Cardiac muscle cell (in vitro differentiated cells and primary cell): ENCODE data around the gene PRDM5. TPM values are rescaled to one million over a fixed set of nuclear protein-coding genes. Genes with fewer than 3 reads are reported as not detected.

ENCODE experiments used
- DNase-seq, 2 donors: peaks; one replicate each; pipeline versions ENCODE4 v3.0.0 to v3.0.0-alpha.2; 2010 to 2017; ENCODE audit warnings: low read depth in 1 of 2, low spot score in 1 of 2
- H3K27ac ChIP-seq: fragments of 200-600 bp; sonication (generic); 2 replicates; pipeline ENCODE4 v1.5.1; 2016
- H3K27me3 ChIP-seq: fragments of 200-600 bp; sonication (generic); 2 replicates; pipeline ENCODE4 v1.6.0; 2016; ENCODE audit warnings: control low read depth
- H3K36me3 ChIP-seq: fragments of 200-600 bp; sonication (generic); 2 replicates; pipeline ENCODE4 v1.5.1; 2016; ENCODE audit warnings: control low read depth
- H3K4me1 ChIP-seq: fragments of 200-600 bp; sonication (generic); 2 replicates; pipeline ENCODE4 v1.8.1; 2017; ENCODE audit warnings: low read depth, mild to moderate bottlenecking, mixed run types
- H3K4me3 ChIP-seq: fragments of 200-600 bp; sonication (generic); 2 replicates; pipeline ENCODE4 v1.5.1; 2016; ENCODE audit warnings: mild to moderate bottlenecking
- H3K9me3 ChIP-seq: fragments of 200-600 bp; sonication (generic); 2 replicates; pipeline ENCODE4 v1.5.1; 2017; ENCODE audit warnings: low read depth, mild to moderate bottlenecking, control low read depth
- polyA plus RNA-seq: library from polyadenylated mRNA; unstranded; fragments of >200 nt; fragmentation: Nextera tagmentation; extraction: Ambion mirVana; gene quantifications from 2 replicates; pipeline ENCODE4 v1.2.1, GENCODE V29; 2016
- total RNA-seq: library from RNA; depleted of rRNA; stranded (reverse); fragments of >200 nt; gene quantifications from 2 replicates; pipeline ENCODE4 v1.2.3, GENCODE V29; 2016
- TF ChIP-seq, protein P1 (sequence below): IDR thresholded peaks from 2 replicates; pipeline ENCODE4 v1.5.1; 2012; ENCODE audit warnings: low read depth, mild to moderate bottlenecking, low read length

PRDM5 gene
- total and polyA plus RNA-seq, 2 experiments from 2014 or later = 8.7 to 19.3 TPM

DNA sequence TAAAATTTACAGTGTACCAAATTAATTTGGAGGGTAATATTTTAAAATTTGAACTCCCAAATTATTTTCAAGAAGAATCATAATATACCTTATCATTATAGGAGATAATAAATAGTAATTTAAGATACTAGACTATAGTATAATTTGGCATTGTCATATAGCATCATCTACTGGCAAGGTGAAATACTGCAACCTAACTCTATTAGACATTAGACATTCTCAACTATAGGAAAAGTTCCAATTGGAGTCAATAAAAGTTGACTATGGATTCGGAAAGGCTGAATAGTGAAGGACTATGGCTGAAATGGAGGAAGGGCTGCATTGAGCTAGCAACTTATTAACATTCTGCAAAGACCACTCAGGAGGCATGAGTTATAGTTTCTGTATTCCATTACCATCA is 113.0 kb downstream of the PRDM5 start:
- Histone ChIP-seq H3K4me3 (no peak overlapping the region), H3K4me1 (no peaks in the 10 kb centered on the region), H3K9me3 (no peaks in the 10 kb centered on the region), H3K27me3 (no peaks in the 10 kb centered on the region), H3K27ac (no peak overlapping the region), H3K36me3 (no peaks in the 10 kb centered on the region)
- TF ChIP-seq, protein P1, sequence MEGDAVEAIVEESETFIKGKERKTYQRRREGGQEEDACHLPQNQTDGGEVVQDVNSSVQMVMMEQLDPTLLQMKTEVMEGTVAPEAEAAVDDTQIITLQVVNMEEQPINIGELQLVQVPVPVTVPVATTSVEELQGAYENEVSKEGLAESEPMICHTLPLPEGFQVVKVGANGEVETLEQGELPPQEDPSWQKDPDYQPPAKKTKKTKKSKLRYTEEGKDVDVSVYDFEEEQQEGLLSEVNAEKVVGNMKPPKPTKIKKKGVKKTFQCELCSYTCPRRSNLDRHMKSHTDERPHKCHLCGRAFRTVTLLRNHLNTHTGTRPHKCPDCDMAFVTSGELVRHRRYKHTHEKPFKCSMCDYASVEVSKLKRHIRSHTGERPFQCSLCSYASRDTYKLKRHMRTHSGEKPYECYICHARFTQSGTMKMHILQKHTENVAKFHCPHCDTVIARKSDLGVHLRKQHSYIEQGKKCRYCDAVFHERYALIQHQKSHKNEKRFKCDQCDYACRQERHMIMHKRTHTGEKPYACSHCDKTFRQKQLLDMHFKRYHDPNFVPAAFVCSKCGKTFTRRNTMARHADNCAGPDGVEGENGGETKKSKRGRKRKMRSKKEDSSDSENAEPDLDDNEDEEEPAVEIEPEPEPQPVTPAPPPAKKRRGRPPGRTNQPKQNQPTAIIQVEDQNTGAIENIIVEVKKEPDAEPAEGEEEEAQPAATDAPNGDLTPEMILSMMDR = peak; percentile 43
- no peak for DNase-seq

DNA sequence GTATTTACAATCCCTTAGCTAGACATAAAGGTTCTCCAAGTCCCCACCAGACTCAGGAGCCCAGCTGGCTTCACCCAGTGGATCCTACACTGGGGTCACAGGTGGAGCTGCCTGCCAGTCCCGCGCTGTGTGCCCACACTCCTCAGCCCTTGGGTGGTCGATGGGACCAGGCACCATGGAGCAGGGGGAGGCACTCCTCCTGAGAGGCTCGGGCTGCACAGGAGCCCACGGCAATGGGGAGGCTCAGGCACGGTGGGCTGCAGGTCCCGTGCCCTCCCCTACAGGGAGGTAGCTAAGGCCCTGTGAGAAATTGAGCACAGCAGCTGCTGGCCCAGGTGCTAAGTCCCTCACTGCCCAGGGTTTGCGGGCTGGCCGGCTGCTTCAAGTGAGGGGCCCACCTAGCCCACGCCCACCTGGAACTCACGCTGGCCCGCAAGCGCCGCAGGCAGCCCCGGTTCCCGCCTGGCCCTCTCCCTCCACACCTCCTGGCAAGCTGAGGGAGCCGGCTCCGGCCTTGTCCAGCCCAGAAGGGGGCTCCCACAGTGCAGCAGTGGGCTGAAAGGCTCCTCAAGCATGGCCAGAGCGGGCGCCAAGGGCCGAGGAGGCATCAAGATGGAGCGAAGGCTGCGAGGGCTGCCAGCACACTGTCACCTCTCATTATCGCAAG is 113.9 kb downstream of the PRDM5 start:
- no peaks in the 10 kb centered on the region for H3K27me3 ChIP-seq

DNA sequence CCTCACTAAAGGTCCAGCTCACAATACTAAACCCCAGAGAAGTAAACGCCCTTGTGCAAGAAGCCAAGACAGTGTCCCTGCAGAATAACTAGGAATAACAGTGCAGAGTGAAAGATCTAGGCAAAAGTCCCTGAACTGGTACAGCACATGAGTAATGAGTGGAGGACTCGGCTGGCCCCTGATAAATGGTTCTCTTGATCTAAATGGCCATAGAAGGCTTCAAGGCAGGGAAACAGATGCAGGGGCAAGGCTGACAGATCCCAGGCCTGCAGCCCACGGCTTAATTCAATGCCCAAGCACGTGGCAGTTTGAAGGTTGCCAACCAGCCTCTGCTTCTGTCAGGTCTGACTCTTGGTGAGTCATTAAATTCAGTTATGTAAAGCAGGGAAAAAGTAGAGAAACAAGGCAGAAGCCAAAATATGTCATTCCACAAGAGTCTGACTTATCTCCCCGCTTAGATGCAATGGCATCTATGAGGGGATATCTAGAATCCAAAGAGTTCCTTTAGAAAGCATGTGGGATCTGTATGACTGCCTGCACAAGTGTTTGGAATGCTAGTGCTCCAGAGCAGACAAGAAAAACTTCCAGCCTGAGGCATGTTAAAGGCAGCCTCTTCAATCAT is 121.3 kb downstream of the PRDM5 start:
- no peaks in the 10 kb centered on the region for H3K27me3 ChIP-seq
- TF ChIP-seq, protein P1 = no peak
- peak; percentile 69 to 76 for DNase-seq
- H3K9me3 ChIP-seq = no peaks in the 10 kb centered on the region
- H3K36me3 ChIP-seq = no peaks in the 10 kb centered on the region
- H3K27ac ChIP-seq = peak overlapping the region; percentile 88
- H3K4me3 ChIP-seq = no peak overlapping the region
- peaks cover 26% of the 10 kb centered on the region for H3K4me1 ChIP-seq

More for the DNA sequence above, 113.9 kb downstream of the PRDM5 start:
- H3K9me3 ChIP-seq = no peaks in the 10 kb centered on the region
- no peak for DNase-seq
- H3K27ac ChIP-seq = no peak overlapping the region
- TF ChIP-seq, protein P1 = no peak
- H3K36me3 ChIP-seq = no peaks in the 10 kb centered on the region
- H3K4me3 ChIP-seq = no peak overlapping the region
- no peaks in the 10 kb centered on the region for H3K4me1 ChIP-seq

DNA sequence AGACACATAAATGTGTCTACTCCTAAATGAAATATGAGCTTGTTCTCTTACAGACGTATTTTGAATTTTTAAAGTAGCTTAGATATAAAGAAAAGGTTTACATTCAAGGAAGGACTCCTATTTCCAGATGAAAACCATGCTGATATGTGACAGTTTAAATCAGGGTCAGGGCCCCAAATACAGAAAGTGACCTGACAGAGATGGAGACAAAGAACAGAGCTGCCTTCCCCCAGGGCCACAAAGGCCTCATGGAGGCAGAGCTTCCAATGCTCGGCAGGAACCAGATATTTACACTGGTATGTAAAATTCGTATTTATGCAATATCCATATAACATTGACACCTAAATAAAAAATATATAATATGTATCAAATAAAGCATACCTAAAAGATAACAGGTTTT is 124.0 kb downstream of the PRDM5 start:
- Histone ChIP-seq H3K27me3 (no peaks in the 10 kb centered on the region), H3K4me3 (no peak overlapping the region), H3K4me1 (peaks cover 26% of the 10 kb centered on the region), H3K36me3 (no peaks in the 10 kb centered on the region), H3K27ac (peak overlapping the region; percentile 29), H3K9me3 (no peaks in the 10 kb centered on the region)
- TF ChIP-seq, protein P1 = no peak
- peak in 1 of 2 donors; percentile 9 for DNase-seq

DNA sequence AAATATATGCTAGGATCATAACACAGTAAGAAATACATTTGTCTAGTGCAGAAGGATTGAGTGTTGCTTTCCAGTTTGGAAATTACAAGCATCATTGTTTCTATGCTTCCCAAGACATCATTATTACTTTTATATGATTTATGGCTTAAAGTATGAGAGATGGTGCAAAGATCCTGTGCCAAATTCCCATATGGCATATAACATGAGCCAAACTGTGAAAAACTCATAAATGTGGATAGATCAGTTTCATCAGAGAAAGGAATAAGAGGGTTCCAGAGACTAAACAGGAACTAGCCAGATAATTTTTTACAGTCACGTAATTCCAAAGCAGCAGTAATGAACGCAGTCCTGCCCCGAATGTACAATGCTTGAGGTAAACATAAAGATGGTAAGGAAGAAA is 126.3 kb downstream of the PRDM5 start:
- Histone ChIP-seq H3K4me3 (no peak overlapping the region), H3K36me3 (no peaks in the 10 kb centered on the region), H3K27ac (no peak overlapping the region), H3K27me3 (no peaks in the 10 kb centered on the region), H3K9me3 (no peaks in the 10 kb centered on the region), H3K4me1 (peaks cover 19% of the 10 kb centered on the region)
- TF ChIP-seq, protein P1 = no peak
- no peak for DNase-seq
